ENCODE measurements around the gene ZNF423. TPM values are rescaled to one million over a fixed set of nuclear protein-coding genes. Genes with fewer than 3 reads are reported as not detected.
A peak's percentile ranks its signal among the peaks of the same experiment; 100 is the strongest.

ZNF423 gene
- total RNA-seq, 1 experiment from 2014 or later: 2.0 TPM

DNA sequence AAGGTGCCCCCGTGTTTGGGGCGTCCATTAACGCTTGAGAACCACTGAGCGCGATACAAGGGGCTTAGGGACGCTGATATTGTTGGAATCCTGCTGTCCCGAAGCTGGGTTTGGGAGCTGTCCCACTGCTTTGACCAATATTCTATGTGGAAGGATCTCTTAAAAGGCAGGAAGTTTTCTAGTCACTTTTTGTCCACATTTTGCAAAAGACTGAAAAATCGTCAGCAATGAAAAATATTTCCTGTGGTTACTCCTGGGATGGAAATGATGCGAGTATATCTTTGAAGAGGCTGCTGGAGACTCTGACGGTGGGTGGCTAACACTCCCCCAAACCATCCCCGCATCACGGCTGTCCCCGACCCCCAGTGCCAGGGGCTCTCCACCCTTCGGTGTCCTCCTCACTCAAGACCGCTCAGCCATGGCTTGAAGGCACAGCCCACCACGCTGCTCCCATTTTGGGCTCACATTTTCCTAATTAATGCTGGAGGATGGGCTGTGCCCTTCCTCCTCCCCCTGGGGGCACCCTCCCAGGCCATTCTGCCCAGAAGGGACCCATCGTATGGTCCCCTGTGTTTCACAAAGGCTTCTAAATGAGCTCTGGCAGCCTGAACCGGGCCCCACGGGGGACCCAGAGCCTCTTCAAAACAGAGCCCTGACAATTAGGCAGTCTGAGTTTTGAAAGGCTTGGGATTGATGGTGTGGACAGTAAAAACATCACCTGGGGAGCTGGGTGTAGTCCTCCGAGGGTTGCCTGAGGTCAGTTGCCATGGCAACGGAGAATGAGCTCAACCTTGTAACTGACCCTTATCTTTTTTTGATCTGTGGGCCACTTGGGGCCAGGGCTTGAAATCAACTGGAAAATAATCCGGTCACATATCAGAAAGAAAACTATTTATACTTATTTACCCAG, 323.7 kb downstream of the ZNF423 start:
- DNase-seq (ENCODE audit: low read depth): no peak

DNA sequence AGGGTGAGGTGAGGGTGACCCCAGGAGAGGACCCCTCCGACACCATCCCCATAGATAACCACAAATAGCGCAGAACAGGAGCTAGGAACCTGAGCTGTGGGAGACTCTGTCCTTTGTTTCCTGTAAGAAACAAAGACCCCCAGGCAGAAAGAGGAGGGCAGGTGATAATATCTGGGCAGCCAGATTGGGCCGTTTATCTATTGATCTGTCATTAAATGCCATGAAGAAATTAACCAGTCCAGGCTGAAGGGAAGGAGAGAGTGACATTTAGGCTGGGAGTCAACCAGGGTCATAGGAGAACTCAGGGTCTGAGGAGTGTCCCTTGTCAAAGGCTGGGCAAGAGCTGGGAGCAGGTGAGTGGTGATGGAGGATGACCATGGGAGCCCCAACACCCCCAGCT, 324.5 kb downstream of the ZNF423 start:
- DNase-seq (ENCODE audit: low read depth): no peak

DNA sequence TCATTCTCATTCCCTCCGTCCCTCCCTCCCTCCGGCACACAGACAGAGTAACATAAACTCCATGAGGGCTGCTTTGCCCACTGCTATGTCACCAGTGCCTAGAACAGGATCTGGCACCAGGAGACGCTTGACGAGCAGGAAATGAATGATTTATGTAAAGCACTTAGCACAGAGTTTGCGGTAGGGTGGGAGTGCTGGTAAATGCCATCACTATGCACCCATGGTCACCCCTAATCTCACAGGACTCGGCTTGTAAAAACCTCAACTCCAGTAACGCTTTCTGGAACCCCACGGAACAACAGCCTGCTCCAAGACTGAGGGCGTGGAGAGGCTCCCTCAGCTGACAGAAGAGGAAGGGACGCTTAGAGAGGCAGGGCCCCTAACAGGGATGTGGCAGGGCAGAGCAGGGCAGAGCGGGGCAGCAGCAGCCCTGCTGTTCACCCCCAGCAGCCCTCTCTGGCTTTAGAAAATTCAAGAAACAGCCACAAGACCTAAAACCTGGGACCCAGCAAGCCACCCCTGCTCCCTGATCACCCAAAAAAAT, 325.4 kb downstream of the ZNF423 start:
- no peak for DNase-seq (ENCODE audit: low read depth)

DNA sequence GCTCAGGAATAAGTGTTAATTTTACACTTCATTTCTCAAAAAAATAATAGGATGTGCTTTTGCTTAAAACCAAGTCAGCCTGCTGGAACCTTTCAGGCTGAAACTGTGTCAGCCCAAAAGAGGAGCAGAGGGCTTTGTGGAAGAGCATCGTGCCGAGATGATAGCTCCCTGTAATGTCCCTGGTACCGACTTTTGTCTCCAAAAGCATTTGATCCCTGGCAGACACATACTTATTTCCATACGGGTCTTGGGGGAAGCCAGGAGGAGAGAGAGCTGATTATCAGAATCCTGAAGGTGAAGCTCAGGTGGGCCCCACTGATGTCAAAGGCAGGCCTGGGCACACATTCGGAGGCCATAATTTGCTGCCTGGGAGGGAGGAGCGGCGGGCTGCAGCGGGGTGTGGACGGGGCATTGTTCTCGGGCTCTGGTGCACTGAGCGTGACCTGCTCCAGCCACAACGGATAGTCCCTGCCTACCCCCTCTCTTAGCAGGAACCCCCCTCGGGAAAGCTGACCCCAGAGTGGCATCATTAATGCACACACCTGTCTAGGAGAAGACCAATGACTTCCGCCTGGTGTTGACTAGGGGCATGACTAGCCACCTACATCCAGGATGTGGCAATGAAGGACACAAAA, 326.4 kb downstream of the ZNF423 start:
- no peak for DNase-seq (ENCODE audit: low read depth)

DNA sequence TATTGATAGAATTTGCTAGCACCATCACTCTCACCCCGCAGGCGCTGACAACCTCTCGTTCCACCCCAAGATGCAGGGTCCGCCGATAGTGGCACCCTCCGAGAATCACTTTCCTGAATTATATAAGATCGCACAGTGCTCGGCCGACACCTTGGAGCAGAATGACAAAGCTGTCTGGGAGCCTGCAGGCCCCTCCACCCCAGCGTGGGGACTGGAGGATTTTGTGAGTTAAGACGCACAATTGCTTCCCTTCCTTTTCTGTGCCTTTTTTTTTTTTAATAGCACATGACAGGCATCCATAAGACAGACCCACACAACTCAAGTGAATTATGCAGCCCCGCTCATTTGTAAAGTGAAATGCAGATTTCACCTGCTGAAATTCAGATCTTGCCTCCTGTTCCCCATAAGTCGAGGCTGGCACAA, 327.0 kb downstream of the ZNF423 start:
- no peak for DNase-seq (ENCODE audit: low read depth)

DNA sequence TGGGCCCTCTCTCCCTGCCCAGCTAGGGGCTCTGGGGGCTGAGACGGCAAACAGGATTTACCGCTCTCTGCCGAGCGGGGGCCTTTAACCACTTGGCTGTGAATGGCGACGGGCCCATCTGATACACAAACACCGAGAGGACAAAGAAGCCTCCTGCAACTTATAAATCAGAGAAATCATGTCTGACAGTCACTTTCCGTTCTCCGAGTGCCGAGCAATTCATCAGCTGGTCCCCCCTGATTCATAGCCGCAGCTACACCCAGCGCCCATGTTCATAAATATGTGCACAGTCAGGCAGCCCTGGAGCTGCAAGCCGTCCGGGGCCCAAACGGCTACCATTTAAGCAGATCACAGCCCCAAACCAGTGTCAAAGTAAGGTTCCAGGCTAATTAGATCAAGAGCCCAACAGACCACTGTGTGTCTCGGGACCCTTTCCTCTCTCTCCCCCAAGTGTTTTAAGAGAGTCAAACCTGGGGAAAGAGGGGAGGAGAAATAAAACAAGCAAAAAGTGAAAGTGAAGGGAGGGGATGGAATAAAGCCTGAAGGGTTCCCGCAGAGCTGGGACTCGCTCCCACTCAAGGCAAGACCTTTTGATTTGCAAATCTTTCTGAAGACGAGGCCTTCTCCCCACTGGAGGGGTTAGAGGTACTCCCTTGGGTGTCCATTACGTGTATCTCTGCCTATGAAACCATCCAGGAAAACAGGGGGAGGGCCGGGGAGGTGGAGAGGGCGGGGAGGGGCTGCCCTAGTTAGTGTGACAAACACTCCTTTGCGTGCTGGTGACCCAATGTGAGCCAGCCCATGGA, 327.6 kb downstream of the ZNF423 start:
- peak; percentile 54 for DNase-seq (ENCODE audit: low read depth)

DNA sequence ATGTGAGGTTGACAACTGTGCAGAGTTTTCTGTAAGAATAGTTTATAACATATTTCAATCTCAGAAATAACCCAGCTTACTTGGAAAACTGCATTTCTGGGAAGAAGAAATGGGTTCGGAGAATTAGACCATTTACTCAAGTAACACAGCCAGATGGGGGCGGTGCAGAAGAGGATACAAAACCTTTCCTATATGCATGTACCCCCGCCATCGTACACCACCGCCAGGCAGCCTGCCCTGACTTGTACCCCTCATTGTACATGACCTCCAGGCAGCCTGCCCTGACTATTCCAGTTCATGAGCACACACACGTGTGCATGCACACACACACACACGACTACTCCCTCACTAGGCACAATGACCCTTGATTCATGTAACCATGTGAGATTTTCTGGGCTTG, 328.3 kb downstream of the ZNF423 start:
- DNase-seq (ENCODE audit: low read depth): peak; percentile 9

DNA sequence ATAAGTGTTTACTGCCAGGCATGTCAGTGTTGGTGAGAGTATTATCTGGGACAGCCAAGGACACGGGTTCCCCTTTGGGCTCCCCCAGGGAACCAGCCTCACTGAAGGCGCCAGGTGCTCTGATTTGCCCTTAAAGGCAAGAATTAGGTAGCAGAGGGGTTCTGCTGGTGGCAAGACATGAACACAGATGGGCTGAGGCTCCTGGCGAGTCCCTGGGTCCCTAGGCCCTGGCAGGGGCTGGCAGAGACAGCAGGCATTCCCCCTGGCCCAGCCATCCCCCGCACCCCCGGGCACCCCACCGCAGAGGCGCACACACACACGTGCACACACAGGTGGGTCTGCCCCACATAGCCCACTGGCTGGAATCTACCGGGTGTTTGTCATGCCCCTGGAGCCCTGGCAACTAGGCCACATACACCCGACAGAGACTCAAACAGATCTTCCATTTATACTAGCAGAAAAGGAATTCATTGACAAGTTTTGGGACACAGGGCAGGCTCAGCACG, 329.0 kb downstream of the ZNF423 start:
- no peak for DNase-seq (ENCODE audit: low read depth)

DNA sequence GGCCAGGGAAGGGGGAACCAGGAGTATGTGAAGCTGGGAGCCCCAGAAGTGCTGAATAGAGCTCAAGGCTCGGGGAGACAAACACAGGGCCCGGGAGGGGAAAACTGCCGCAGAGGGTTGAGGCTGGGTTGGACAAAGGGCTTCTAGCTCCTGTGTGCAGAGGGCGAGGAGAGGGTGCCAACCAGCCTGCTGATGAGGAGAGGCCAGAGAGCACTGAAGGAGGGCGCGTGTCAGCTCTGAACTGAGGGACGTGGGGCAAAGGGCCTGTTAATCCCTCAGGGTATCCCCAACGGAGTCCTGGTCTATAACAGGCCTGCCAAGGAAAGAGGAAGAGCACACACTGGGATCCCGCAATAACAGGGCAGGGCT, 331.0 kb downstream of the ZNF423 start:
- no peak for DNase-seq (ENCODE audit: low read depth)

DNA sequence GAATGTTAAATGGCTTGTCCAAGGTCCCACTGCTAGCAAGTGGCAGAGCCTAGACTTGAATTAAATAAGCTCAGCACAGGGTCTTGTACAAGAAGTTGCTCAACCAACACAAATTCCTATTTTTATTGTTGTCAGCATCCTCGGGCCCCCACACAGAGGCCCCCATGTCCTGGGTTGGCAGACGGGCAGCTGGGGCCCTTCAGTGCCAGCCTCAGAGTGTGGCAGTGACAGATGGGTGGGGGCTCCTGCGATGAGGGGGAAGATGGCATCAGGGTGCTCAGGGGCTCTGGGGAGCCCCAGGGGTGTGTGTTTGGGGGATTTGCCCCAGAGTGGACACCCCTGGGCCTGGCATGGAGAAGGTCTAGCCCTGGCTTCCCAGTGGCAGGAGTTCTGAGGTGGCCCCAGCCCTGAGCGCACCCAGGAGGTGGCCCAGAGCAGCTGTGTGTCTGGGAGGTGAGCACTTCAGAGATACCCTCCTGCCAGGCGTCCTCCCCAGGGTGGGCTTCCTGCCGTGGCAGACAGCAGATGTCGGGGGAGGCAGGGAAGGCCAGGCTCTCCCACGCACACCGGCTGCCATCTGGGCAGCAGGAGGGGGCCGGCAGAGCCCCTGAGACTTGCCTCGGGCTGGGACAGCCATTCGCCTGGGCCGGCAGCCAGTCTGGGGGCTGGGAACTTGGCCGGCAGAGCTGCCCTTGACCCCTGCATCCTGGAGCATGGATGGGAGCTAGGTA, 331.5 kb downstream of the ZNF423 start:
- DNase-seq (ENCODE audit: low read depth): no peak

DNA sequence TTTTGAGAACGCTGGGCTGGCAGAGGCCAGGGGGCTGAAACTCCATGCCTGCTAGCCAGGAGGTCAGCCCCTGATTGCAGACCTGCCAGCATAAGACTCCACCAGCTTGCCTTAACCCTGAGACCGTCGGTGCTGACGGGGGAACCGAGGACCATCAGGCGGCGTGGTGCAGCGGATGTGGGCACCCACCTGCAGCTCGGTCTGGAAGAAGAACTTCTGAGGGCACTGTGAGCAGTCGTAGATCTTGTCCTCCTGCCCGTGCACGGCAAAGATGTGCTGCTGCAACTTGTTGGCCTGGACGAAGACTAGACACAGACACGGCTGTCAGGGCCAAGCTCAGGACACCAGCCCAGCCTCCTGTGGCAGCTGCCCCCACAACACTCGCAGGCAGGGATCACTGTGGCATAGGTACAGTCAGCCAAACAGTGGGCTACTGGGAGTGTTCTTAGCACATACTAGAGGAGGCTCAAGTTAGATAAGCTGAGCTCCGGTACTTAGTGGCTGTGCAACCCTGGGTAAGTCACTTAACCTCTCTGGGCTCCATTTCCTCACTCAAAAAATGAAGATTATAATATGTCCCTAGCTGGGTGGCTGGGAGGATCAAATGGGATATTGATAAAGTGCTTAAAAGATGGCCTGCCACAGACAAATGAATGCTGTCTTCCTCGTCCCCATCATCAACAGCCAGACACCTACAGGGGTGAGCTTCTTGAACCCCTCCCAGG, 332.3 kb downstream of the ZNF423 start:
- DNase-seq (ENCODE audit: low read depth): no peak

DNA sequence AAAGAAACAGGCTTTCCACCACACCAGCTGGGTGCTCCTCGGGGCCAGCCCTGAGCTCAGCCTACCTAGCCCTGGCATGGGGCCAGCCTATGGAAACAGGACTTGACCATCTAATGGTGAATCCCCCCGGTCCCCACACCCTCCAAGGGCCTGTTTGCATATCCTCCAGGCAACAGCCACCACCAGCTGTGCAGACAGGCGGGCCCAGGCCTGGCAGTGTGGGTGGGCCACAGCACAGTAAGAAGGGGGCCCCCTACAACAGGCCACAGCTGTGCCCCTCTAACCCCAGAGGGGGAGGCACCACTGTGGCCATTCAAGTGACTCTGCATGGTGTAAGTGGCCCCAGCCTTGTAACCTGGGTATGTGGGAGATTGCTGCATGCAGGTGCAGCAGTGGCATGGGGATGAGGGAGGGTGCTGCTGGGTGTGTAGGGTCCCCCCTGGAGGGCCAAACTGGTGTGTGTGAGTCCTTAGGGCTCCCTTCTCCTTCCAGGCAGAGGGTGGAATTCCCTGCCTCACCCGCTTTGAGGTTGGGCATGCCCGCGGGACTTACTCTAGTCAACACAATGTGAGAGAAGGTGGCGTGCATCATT, 334.1 kb downstream of the ZNF423 start:
- DNase-seq (ENCODE audit: low read depth): no peak

DNA sequence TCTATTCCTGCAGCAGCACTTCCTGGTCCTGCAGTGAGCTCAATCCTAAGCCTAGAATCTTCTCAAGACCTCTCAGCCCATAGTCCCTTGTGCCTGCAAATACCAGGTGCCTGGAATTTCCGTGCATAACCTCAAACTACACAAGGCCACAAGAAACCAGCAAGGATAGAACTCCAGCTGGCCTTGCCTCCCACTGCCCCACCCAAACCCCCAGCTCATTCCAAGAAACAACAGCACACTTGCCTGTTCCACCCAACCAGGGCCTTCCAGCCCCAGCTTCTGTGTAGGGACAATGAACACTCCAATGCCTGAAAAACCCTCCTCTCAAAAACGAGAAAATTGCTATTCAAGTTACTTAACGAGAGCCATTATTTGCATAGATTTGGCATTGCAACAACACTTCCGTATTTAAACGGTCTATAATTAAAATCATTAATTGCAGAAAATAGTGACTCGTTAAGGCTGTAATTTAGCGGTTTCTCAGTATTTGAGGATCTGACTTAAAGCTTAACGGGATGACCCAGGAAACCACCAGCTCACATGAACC, 335.3 kb downstream of the ZNF423 start:
- no peak for DNase-seq (ENCODE audit: low read depth)

DNA sequence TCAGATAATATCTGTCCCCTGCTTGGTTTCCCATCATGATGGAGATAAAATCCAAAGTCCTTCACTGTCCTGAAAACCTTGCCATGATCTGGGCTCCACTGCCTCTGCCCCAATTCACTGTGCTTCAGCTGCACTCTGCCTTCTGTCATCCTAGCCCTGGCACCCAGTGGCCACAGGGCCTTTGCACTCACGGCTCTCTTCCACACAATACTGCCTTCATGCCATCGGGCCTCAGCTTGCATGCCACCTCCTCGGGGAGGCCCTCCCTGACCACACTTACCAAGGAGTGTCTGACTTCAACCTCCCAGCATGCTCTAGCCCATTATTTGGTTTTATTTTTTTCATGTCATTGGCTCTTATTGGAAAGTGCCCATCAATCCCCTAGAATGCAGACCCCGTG, 336.2 kb downstream of the ZNF423 start:
- no peak for DNase-seq (ENCODE audit: low read depth)

DNA sequence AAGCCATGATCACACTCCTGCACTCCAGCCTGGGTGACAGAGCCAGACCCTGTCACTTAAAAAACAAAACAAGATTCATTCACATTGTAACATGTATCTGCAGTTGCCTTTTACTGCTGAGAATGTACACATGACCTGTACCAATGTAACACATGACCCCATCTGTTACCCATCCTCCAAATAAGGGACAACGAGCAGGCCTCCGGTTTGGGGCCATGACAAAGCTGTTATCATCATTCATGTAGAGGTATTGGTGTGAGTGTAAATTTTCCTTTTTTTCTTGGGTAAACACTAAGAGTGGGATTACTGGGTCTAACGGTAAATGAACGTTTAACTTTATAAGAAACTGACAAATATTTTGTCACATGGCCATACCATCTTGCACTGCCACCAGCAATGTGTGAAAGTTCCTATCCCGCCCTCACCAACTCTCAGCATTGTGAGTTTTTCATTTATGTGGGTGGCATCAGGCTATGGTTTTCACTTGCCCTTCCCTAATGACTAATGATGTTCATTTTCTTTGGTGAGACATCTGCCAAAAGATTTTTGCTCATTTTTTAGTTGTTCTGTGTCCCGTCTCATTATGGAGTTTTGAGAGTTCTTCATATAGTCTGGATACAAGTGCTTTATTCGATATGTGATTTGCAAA, 336.8 kb downstream of the ZNF423 start:
- no peak for DNase-seq (ENCODE audit: low read depth)

DNA sequence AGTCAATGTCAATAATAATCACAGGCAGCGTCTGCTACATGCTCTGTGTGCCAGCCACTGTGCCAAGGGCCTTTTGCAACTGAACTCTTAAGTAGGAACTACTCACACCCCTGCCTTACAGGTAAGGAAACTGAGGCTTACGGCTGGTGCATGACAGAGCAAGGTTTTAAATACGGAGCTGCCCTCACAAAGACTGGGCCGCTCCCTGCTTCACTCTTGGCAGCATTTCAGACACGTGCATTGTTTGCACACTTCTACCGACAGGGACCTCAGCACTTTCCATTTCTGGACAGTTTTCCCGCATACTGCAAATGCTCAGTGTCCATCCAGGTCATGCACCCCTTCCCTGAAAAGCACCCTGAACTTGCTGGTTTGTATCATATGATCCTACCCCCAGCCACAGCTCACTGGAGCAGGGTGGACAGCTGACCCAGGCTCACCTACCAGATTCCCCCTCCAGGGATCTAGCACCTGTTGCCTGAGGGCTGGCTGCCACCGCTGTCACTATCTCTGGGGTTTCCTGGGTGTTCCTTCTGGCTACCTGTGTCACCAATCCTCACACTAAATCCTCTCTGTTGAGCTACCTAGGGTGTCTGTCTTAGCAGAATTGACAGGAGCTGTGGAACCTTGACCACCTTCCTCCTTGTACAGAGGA, 339.4 kb downstream of the ZNF423 start:
- no peak for DNase-seq (ENCODE audit: low read depth)

DNA sequence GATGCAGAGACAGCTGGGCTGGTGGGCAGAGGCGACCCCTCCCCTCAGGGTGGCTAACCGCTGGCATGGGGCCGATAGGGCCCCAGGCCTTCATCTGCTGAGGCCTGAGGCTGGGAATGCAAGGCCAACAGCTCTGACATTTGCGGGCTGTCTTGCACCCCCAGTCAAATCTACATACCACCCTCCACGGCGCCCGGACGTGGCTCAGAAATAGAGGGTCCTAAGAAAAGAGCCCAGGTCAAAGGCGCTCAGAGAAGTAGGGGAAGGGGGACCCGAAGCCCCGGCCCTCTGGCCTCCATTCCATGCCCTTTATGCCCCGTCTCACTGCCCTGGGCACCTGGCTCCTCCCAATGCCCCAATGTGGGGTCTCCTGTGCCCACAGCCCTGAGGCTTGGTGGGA, 340.1 kb downstream of the ZNF423 start:
- DNase-seq (ENCODE audit: low read depth): no peak

DNA sequence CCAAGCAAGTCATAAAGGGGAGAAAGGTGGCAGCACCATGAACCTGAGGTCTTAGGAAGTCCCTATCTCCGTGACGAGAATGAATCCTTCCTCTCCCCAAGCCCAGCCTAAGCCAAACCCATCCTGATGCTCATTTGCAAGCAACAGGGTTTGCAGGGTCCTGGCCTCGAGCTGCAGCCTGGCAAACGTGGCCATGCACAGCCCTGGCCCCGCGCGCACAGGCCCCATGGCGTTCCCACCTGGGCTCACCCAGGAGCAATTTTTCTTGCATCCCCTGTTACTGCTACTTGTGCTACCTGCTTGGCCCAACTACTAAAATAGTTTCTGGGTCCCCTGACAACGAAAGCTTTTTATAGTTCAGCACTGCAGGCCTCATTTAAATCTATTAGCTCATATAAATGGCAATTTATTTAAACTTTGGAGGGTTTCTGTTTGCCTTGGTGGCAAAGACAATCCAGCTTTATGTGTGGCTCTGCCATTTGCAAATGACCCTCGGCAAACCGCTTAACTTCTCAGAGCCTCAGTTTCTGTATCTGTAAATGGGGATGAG, 340.8 kb downstream of the ZNF423 start:
- DNase-seq (ENCODE audit: low read depth): no peak

Measured in Daoy (cell line).